Upper lobe of right lung (tissue), 1 donor: ENCODE measurements around the gene NMNAT1. TPM values are rescaled to one million over a fixed set of nuclear protein-coding genes. Genes with fewer than 3 reads are reported as not detected.
"Not testable (repeated sequence)": the region's sequence is repeated elsewhere in the genome, so short reads cannot be mapped to it uniquely, and the experiment has no call there.

Experiments used
- ATAC-seq: fragments of 200-7000 bp; cut with Tn5 transposase; one replicate; pipeline ENCODE4 v1.9.1; 2020; ENCODE audit warnings: mild to moderate bottlenecking, moderate library complexity
- DNase-seq: peaks from one replicate; pipeline ENCODE4 v3.0.0-alpha.2; 2020
- H3K27ac ChIP-seq: fragments of 200-600 bp; one replicate; pipeline ENCODE4 v1.8.0; 2022
- H3K27me3 ChIP-seq: fragments of 200-600 bp; one replicate; pipeline ENCODE4 v1.8.0; 2022; ENCODE audit warnings: mild to moderate bottlenecking
- H3K36me3 ChIP-seq: fragments of 200-600 bp; one replicate; pipeline ENCODE4 v1.8.0; 2022
- H3K4me1 ChIP-seq: fragments of 200-600 bp; one replicate; pipeline ENCODE4 v1.8.0; 2022
- H3K4me3 ChIP-seq: fragments of 200-600 bp; one replicate; pipeline ENCODE4 v1.8.0; 2022; ENCODE audit warnings: mild to moderate bottlenecking
- H3K9me3 ChIP-seq: fragments of 200-600 bp; one replicate; pipeline ENCODE4 v1.8.0; 2022
- CTCF ChIP-seq: fragments of 200-600 bp; IDR thresholded peaks from one replicate; pipeline ENCODE4 v1.8.0; 2022; ENCODE audit warnings: antibody characterized with exemption
- intact Hi-C: fragments of 100-400 bp; cut with DNase I; formaldehyde crosslinking; loops from one replicate; pipeline ENCODE4 v1.11.0; 2022
- total RNA-seq: library from RNA; stranded (reverse); fragmentation: NEBNext Ultra II Directional; extraction: Animal tissue kit (Norgen Biotek cat#: 25700); gene quantifications from one replicate; pipeline ENCODE4 v1.2.1, GENCODE V29; 2021
- donor health status: DM: no; HTN: yes; CAD: no; lungs with severe emphysema.

Gene NMNAT1
- total RNA-seq, 1 donor from 2014 or later = 9.1 TPM

- Histone ChIP-seq H3K9me3 (no peaks in the 10 kb centered on the region), H3K4me3 (no peak overlapping the region), H3K27ac (no peak overlapping the region), H3K36me3 (no peaks in the 10 kb centered on the region), H3K4me1 (peaks cover under 1% of the 10 kb centered on the region), H3K27me3 (no peaks in the 10 kb centered on the region)
- DNase-seq (no peak), ATAC-seq (no peak)
- intact Hi-C loops = no loop called here
- no peak for TF ChIP-seq CTCF
Measured at GRCh38 chr1:9916452-9916851, 26.8 kb upstream of the NMNAT1 start.

- H3K36me3 ChIP-seq, H3K4me1 ChIP-seq, H3K27me3 ChIP-seq, H3K9me3 ChIP-seq, intact Hi-C loops, DNase-seq, H3K27ac ChIP-seq, H3K4me3 ChIP-seq, ATAC-seq: not testable (repeated sequence)
Measured at GRCh38 chr1:9917495-9917894, 25.8 kb upstream of the NMNAT1 start.

GRCh38 chr1:9917901-9918300 lies 25.4 kb upstream of the NMNAT1 start:
- no peaks in the 10 kb centered on the region for H3K9me3 ChIP-seq
- intact Hi-C loops = no loop called here
- DNase-seq (no peak), ATAC-seq (no peak)
- no peak overlapping the region for H3K27ac ChIP-seq
- H3K4me1 ChIP-seq = no peaks in the 10 kb centered on the region
- TF ChIP-seq CTCF = no peak
- H3K4me3 ChIP-seq = no peak overlapping the region
- no peaks in the 10 kb centered on the region for H3K27me3 ChIP-seq
- H3K36me3 ChIP-seq = no peaks in the 10 kb centered on the region

GRCh38 chr1:9920606-9921005 lies 22.7 kb upstream of the NMNAT1 start:
- ATAC-seq = no peak
- no peaks in the 10 kb centered on the region for H3K4me1 ChIP-seq

GRCh38 chr1:9922342-9922741 lies 20.9 kb upstream of the NMNAT1 start:
- Histone ChIP-seq H3K36me3 (no peaks in the 10 kb centered on the region), H3K9me3 (no peaks in the 10 kb centered on the region), H3K27me3 (no peaks in the 10 kb centered on the region), H3K4me3 (no peak overlapping the region), H3K27ac (no peak overlapping the region), H3K4me1 (no peaks in the 10 kb centered on the region)
- TF ChIP-seq CTCF = no peak
- ATAC-seq (peak; percentile 51), DNase-seq (no peak)
- intact Hi-C loops = no loop called here

More at GRCh38 chr1:9920606-9921005, 22.7 kb upstream of the NMNAT1 start:
- intact Hi-C loops = no loop called here
- Histone ChIP-seq H3K27me3 (no peaks in the 10 kb centered on the region), H3K9me3 (no peaks in the 10 kb centered on the region), H3K36me3 (no peaks in the 10 kb centered on the region), H3K27ac (no peak overlapping the region), H3K4me3 (no peak overlapping the region)
- no peak for DNase-seq
- no peak for TF ChIP-seq CTCF

- Histone ChIP-seq H3K4me1 (no peaks in the 10 kb centered on the region), H3K36me3 (peaks cover 32% of the 10 kb centered on the region), H3K4me3 (no peak overlapping the region), H3K9me3 (no peaks in the 10 kb centered on the region), H3K27me3 (no peaks in the 10 kb centered on the region), H3K27ac (no peak overlapping the region)
- no peak for ATAC-seq
- DNase-seq = no peak
- TF ChIP-seq CTCF = no peak
- intact Hi-C loops = no loop called here
Measured at GRCh38 chr1:9927259-9927658, 16.0 kb upstream of the NMNAT1 start.
